GM12878 (cell line): ENCODE results near the gene ROM1. TPM values are rescaled to one million over a fixed set of nuclear protein-coding genes. Genes with fewer than 3 reads are reported as not detected.

Experiments used
- ATAC-seq: fragments of 200-7000 bp; cut with Tn5 transposase; 3 replicates; pipeline ENCODE4 v1.9.1; 2020; ENCODE audit warnings: mild to moderate bottlenecking, moderate library complexity
- BruUV-seq: library from RNA; stranded (reverse); fragments of 400-500 nt; replicated peaks from 2 replicates; lab custom pipeline; 2021; lab: Mats Ljungman, UMichigan
- CTCF ChIA-PET: fragments of 300-600 bp; sonication (Branson Sonifier 250); formaldehyde crosslinking; extraction: SDS; loops from one replicate; lab custom pipeline; 2021; ENCODE audit warnings: inconsistent platforms; lab: Yijun Ruan, JAX
- POLR2A ChIA-PET: fragments of 350-600 bp; formaldehyde crosslinking; extraction: SDS; loops from one replicate; lab custom pipeline; 2021; ENCODE audit warnings: inconsistent platforms; lab: Charles Lee
- RAD21 ChIA-PET: fragments of 300-600 bp; sonication (Branson Sonifier 250); formaldehyde crosslinking; loops from one replicate; lab custom pipeline; 2023; ENCODE audit warnings: antibody characterized with exemption; ENCODE audit not compliant: unreplicated experiment; lab: Charles Lee
- SMC1A ChIA-PET: fragments of 300-600 bp; sonication (Branson Sonifier 250); formaldehyde crosslinking; loops from one replicate; lab custom pipeline; 2023; ENCODE audit not compliant: unreplicated experiment, uncharacterized antibody; lab: Charles Lee
- DNase-seq: peaks from one replicate; pipeline ENCODE4 v3.0.0-alpha.2; 2011; ENCODE audit warnings: low read depth, low spot score
- FAIRE-seq: peaks from 3 replicates; lab custom pipeline; 2011; peaks lifted over from hg19 to GRCh38; lab: Jason Lieb, UNC
- H2AFZ ChIP-seq: 2 replicates; pipeline ENCODE4 v1.6.0; 2011; ENCODE audit warnings: low read depth, low read length, control low read depth; ENCODE audit not compliant: control insufficient read depth
- H3K27ac ChIP-seq: 2 replicates; pipeline ENCODE4 v1.5.1; 2011; ENCODE audit warnings: control low read depth; ENCODE audit not compliant: control insufficient read depth, insufficient read depth
- H3K27me3 ChIP-seq, 2 experiments: replicated peaks in 1 of 2; 2 replicates each; pipeline versions ENCODE4 v1.6.0 to v1.6.1; 2011; ENCODE audit warnings: low read length in 1 of 2; ENCODE audit not compliant: control insufficient read depth in 2 of 2, insufficient read depth in 2 of 2
- H3K36me3 ChIP-seq, 2 experiments: 2 replicates each; pipeline ENCODE4 v1.5.1; 2011; ENCODE audit warnings: low read length in 1 of 2; ENCODE audit not compliant: control insufficient read depth in 2 of 2, insufficient read depth in 2 of 2
- H3K4me1 ChIP-seq: 2 replicates; pipeline ENCODE4 v1.6.1; 2011; ENCODE audit warnings: mild to moderate bottlenecking, low read length, moderate library complexity, mixed read lengths; ENCODE audit not compliant: control insufficient read depth, insufficient read depth
- H3K4me2 ChIP-seq: 2 replicates; pipeline ENCODE4 v1.6.0; 2011; ENCODE audit warnings: control low read depth; ENCODE audit not compliant: control insufficient read depth, insufficient read depth
- H3K4me3 ChIP-seq: fragments of 200-600 bp; sonication (generic); 2 replicates; pipeline ENCODE4 v1.5.1; 2016
- H3K79me2 ChIP-seq: 2 replicates; pipeline ENCODE4 v1.6.0; 2011; ENCODE audit warnings: low read length; ENCODE audit not compliant: control insufficient read depth, insufficient read depth
- H3K9ac ChIP-seq: 2 replicates; pipeline ENCODE4 v1.8.0; 2011; ENCODE audit warnings: low read length, control low read depth, mixed read lengths; ENCODE audit not compliant: control insufficient read depth, insufficient read depth
- H3K9me3 ChIP-seq: replicated peaks from 3 replicates; pipeline ENCODE4 v1.5.1; 2011; ENCODE audit warnings: mild to moderate bottlenecking, low read length; ENCODE audit not compliant: control insufficient read depth, insufficient read depth
- H4K20me1 ChIP-seq: 2 replicates; pipeline ENCODE4 v1.6.0; 2011; ENCODE audit not compliant: control insufficient read depth, insufficient read depth
- CTCF ChIP-seq, 3 experiments: IDR thresholded peaks in 2 of 3; conservative IDR thresholded peaks in 1 of 3; 2 replicates each; pipeline ENCODE4 v1.5.1; 2011; ENCODE audit warnings: low read depth in 3 of 3, low read length in 3 of 3, mild to moderate bottlenecking in 3 of 3, control low read depth in 2 of 3, moderate library complexity in 2 of 3, inconsistent platforms in 1 of 3, mixed read lengths in 1 of 3; ENCODE audit not compliant: control insufficient read depth in 2 of 3, insufficient read depth in 1 of 3; ENCODE audit errors: extremely low read depth in 1 of 3
- REST ChIP-seq: IDR thresholded peaks from 2 replicates; pipeline ENCODE4 v1.6.1; 2012; ENCODE audit warnings: mild to moderate bottlenecking, low read depth, low read length
- ZNF384 ChIP-seq: IDR thresholded peaks from 2 replicates; pipeline ENCODE4 v1.6.1; 2012; ENCODE audit warnings: low read depth, mild to moderate bottlenecking, low read length, improper control_type of control experiment, borderline replicate concordance
- ZNF687 ChIP-seq: fragments of 450-650 bp; IDR thresholded peaks from 2 replicates; pipeline ENCODE4 v1.6.1; 2017; ENCODE audit warnings: mild to moderate bottlenecking, moderate library complexity
- WGBS: methylation state at CpG from one replicate; pipeline ENCODE4 v1.1.6; 2016; ENCODE audit warnings: low lambda C conversion rate; ENCODE audit not compliant: insufficient replicate concordance, insufficient coverage; ENCODE audit errors: missing lambda C conversion rate; 5-methylcytosine and 5-hydroxymethylcytosine counted together
- in situ Hi-C: fragments of 300-500 bp; cut with MboI; formaldehyde crosslinking; loops from 9 replicates; pipeline ENCODE4 v1.14.3; 2018; ENCODE audit warnings: mixed read lengths
- intact Hi-C: fragments of 100-400 bp; cut with micrococcal nuclease; formaldehyde crosslinking; loops from one replicate; pipeline ENCODE4 v1.14.2; 2022; ENCODE audit not compliant: unreplicated experiment
- polyA plus RNA-seq, 11 experiments: library from polyadenylated mRNA; depleted of rRNA in 4 of 11; unstranded in 6 of 11; stranded (reverse) in 5 of 11; fragments of >200 nt; fragmentation: Nextera tagmentation in 4 of 11; fragmentation: Illumina TruSeq in 1 of 11; extraction: Ambion mirVana in 4 of 11; extraction: Trizol in 1 of 11; gene quantifications; 1 replicate in 1 of 11; 2 replicates in 10 of 11; pipeline versions ENCODE4 v1.2.1 to v1.2.3, GENCODE V29; 2011 to 2016; ENCODE audit warnings: inconsistent platforms in 2 of 11, missing spikeins in 2 of 11, low read depth in 1 of 11
- total RNA-seq, 4 experiments: library from RNA; depleted of rRNA in 3 of 4; stranded (reverse); fragments of >200 nt in 3 of 4; fragmentation: Illumina TruSeq in 1 of 4; extraction: Trizol in 1 of 4; gene quantifications; 2 replicates each; pipeline versions ENCODE4 v1.2.1 to v1.2.3, GENCODE V29; 2013 to 2021

ROM1 gene
- total and polyA plus RNA-seq, 10 of the 15 experiments (the other 5 are each of a cell fraction or from before 2014, with no cell fraction given), result 0.42 to 3.0 (median 1.1) TPM

- no TSS peak for BruUV-seq
- Histone ChIP-seq H4K20me1 (no peaks in the 10 kb centered on the region), H2AFZ (no peak overlapping the region), H3K27ac (no peak overlapping the region), H3K9me3 (no peaks in the 10 kb centered on the region), H3K27me3 (no peaks in the 10 kb centered on the region), H3K36me3 (peaks cover 12 to 18% of the 10 kb centered on the region in 2 experiments), H3K79me2 (peaks cover 18% of the 10 kb centered on the region), H3K4me2 (no peak overlapping the region), H3K4me3 (no peak overlapping the region), H3K9ac (no peak overlapping the region), H3K4me1 (peaks cover 8% of the 10 kb centered on the region)
- ChIA-PET POLR2A (interaction anchor here (0.6 to 1.6 kb wide), 4 partner anchors 13 to 18 kb away, joined by 3 to 4 read pairs (median 4); partner anchors contain the start of genes EEF1G and MTA2), SMC1A (interaction anchor here (1.2 to 2.2 kb wide), 2 partner anchors 16 to 78 kb away, joined by 3 to 8 read pairs; partner anchors contain the start of gene EEF1G), CTCF (interaction anchor here (1.6 to 2.1 kb wide), 3 partner anchors 15 to 164 kb away, joined by 5 to 9 read pairs (median 6); partner anchors contain the start of gene EEF1G), RAD21 (interaction anchor here (2.2 kb wide), 1 partner anchor 164 kb away, joined by 7 read pairs; no protein-coding TSS in a partner anchor)
- intact Hi-C loops, result no loop called here
- TF ChIP-seq ZNF384, result 0 out of 2 replicates have a peak, but pooled peaks have one; percentile 8
- TF ChIP-seq REST, result no peak
- peak in 1 of 3 experiments; percentile 15; a peak in 1 of 6 replicates for TF ChIP-seq CTCF (IDR thresholded peaks at IDR 0.05 in 2 of 3, conservative IDR thresholded peaks at IDR 0.05 in 1 of 3; ENCODE audit: control insufficient read depth in 2 of 3, extremely low read depth in 1 of 3, insufficient read depth in 1 of 3, low read depth in 3 of 3, low read length in 3 of 3)
- TF ChIP-seq ZNF687, result no peak
- FAIRE-seq (no peak), DNase-seq (no peak), ATAC-seq (no peak)
- WGBS, result 62% methylated on average over 18 of the region's 18 CpGs
- in situ Hi-C loops, result no loop called here
These were observed 24.0 kb upstream of the ROM1 start for GRCh38 chr11:62588966-62589637.
